Stimulated activated CD4-positive, alpha-beta T cell treated with anti-CD3 and anti-CD28 coated beads, Interleukin-2, amount 100 ng/mL, for 48 hours (primary cell): ENCODE measurements around the gene SORBS1.

Source experiments
- DNase-seq, 2 donors: peaks; one replicate each; pipeline ENCODE4 v3.0.0-alpha.2; 2020

Gene SORBS1

DNA sequence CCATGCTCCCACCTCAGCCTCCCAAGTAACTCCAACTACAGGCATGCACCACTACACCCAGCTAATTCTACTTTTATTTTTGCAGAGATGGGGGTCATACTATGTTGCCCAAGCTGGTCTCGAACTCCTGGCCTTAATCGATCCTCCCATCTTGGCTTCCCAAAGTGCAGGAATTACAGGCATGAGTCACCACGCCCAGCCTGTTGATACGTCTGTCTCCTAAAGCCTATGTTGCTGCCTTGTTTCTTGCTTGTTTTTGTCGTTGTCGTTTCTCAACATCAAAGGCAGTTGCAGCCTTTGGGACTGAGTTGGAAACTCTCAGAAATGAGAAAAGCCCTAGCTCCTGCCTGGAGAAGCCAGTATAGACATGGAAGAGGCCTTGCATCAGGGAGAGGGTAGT lies 49.9 kb downstream of the SORBS1 start:
- DNase-seq, result no peak

- DNase-seq, result no peak
Observed at GRCh38 chr10:95509251-95509650, 51.9 kb downstream of the SORBS1 start.

GRCh38 chr10:95508730-95509129 lies 52.4 kb downstream of the SORBS1 start:
- no peak for DNase-seq

GRCh38 chr10:95506056-95506737 lies 55.0 kb downstream of the SORBS1 start:
- DNase-seq, result no peak

DNA sequence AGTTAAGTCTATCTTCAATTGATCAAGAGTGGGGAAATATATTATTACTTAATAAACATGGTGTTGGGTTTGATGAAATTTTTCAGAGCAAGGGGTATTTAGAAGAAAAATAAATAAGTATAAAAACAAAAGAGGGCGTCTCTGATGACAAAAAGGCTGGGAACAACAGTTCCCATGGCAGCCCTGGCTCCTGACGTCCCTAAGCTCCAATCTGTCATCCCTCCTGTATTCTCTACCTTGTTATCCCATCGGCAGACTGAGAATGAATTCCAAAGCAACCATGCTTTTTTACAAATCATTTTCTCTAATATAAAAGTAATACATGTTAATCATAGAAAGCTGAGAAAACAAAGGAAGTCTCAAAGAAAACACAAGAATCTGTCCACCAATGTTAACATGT lies 55.5 kb downstream of the SORBS1 start:
- DNase-seq, result no peak

DNA sequence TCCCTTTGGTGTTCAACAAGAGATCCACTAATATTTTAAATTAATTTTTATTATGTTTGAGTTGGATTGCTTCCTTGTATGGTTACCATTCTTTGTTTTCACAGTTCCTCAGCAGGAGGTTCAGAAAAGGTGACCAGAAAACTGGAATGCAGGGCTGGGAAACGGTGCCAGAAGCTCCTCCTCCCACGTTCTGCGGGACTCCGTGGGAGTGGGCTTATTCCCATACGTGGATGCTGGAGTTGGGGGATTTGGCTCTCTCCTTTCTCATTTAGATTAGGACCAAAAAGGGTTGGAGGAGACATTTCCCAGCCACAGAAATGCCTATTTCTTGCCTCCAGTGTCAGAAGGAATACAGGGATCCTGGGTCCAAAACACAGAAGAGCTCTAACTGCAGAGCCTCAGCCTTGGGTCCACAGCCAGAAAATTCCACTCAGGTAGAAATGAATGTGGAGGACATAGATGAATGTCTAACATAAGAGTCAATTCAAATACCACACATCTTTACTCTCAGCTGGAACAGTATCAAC lies 56.0 kb downstream of the SORBS1 start:
- DNase-seq, result no peak

GRCh38 chr10:95504246-95504691 lies 56.9 kb downstream of the SORBS1 start:
- DNase-seq, result no peak

GRCh38 chr10:95503526-95503925 lies 57.6 kb downstream of the SORBS1 start:
- no peak for DNase-seq

DNA sequence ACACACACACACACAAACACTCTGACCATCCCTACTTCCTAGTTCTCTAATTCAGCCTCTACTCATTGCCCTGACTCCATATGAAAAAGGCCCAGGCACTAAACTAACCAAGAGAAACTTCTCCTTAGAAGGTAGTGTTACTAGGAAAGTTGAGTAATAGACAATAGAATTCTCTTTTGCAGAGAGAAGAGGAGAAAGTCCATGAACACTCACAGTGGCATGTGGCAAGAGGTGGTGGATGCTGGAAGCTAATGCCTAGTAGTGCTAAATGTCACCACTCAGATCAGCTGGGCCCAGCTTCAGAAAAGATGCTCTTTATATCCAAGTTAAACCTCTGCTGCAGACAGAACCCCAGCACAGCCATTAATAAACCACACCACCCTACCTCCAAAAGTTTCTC lies 58.2 kb downstream of the SORBS1 start:
- no peak for DNase-seq

- DNase-seq, result no peak
Observed at GRCh38 chr10:95502377-95502776, 58.8 kb downstream of the SORBS1 start.

- DNase-seq, result no peak
Observed at GRCh38 chr10:95501203-95502094, 59.7 kb downstream of the SORBS1 start.

GRCh38 chr10:95500649-95501048 lies 60.5 kb downstream of the SORBS1 start:
- DNase-seq, result no peak

- DNase-seq, result no peak
Observed at GRCh38 chr10:95500097-95500496, 61.1 kb downstream of the SORBS1 start.

- DNase-seq, result no peak
Observed at GRCh38 chr10:95499482-95499989, 61.6 kb downstream of the SORBS1 start.

DNA sequence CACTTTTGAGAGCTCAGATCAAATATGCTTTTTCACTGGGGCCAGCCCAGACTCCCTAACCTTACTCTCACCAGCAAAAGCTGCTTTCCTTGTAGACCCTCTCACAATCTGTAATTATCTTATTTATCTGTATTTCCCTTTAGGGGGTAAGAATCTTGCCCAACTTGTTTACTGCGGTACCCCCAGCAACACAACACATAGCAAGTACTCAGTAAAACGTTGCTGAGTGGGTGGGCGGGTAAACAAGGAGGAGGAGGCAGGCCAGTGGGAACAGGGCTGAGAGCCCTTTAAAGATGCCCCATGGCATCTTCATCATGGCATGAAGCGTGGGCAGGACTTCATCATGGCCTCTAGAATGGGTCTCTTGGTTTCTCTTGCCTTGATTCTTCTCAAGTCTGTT lies 64.2 kb downstream of the SORBS1 start:
- DNase-seq, result no peak

DNA sequence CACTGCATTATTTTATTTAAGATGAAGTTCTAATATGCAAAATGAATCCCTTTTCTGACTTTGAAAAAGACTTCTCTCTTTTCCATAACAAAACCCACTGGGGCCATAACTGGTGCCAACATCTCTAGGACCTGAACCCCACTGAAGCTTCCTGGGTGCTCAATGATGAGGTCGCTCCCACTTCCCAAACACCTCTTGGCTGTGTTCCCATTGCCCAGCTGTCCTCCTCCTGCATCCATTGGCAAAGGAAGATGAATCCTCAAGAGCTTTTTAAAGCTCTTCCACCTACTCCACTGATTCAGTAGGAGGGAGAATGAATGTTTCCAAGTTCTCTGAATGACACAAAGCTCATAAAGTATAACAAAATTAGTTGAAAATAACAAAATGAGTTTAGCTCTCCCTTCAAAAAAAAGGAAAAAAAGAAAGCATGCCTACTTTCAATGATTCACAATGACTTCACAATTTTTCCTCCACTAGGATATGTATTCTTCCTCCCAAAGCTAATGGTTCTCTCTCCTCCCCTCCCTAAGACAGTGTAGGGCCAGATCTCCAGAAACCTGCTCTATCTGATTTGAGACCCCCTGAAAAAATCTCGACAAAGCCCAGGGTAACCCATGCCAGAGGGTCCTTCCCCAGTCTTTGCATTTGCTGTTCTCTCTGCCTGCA lies 64.8 kb downstream of the SORBS1 start:
- DNase-seq, result no peak

GRCh38 chr10:95493862-95494261 lies 67.3 kb downstream of the SORBS1 start:
- no peak for DNase-seq

DNA sequence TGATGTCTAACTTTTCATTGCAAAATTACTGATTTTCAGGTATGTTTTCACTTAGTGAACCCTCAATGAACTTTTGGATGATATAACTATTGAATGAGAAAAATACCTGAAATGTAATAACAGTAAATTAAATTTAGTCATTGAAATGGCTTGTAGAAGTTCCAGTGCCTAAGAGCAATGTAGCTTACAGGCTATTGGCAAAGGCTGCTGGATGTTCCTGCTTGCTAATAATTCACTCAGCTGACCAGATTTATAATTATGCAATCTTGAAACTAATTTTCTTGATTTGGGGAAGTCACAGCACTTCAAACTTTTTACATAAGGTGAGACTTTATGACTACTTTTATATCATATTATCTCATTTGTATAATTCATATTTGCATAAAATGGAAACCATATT lies 73.2 kb downstream of the SORBS1 start:
- no peak for DNase-seq

- no peak for DNase-seq
Observed at GRCh38 chr10:95485056-95485844, 75.9 kb downstream of the SORBS1 start.

- no peak for DNase-seq
Observed at GRCh38 chr10:95482501-95483233, 78.5 kb downstream of the SORBS1 start.

DNA sequence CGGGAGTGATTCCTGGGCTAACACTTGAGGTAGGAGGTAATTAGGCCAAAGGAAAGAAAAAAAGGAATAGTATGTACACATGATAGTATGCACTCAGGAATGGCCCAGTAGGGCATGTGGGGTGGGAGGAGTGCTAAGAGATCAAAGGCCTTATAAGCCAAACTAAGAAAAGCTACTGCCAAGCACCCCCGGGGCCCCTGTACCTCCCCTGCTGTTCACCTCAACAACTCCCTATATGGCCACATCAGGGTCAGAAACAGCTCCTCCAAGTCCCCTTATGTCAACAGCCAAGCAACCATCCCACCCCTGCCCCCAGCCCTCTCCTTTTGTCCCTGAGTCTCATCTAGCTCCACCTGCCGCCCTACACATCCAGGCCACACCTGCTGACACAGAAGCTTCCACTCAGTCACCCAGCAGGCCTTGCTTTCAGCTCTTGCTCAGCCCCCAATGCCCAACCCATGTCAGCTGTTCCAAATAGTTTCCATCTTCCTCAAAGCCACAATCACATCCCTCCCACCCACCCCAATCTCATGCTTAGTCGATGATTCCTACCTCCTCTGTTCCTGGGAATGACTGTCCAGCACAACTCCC lies 80.2 kb downstream of the SORBS1 start:
- no peak for DNase-seq
